Omental fat pad (tissue), 4 donors: ENCODE measurements around the gene SRPK1. TPM values are rescaled to one million over a fixed set of nuclear protein-coding genes. Genes with fewer than 3 reads are reported as not detected.

Experiments
- ATAC-seq: fragments of 150-250 bp; one replicate; pipeline ENCODE4 v1.9.1; 2016; ENCODE audit warnings: mild to moderate bottlenecking, moderate library complexity; ENCODE audit not compliant: low FRiP score
- DNase-seq: peaks from one replicate; pipeline ENCODE4 v3.0.0-alpha.2; 2019; ENCODE audit warnings: low spot score
- CTCF ChIP-seq, 3 donors: fragments of 450-650 bp; IDR thresholded peaks; one replicate each; pipeline ENCODE4 v1.5.1; 2016 to 2017; ENCODE audit warnings: antibody characterized with exemption in 3 of 3, mild to moderate bottlenecking in 3 of 3, moderate library complexity in 2 of 3
- total RNA-seq, 4 donors: library from RNA; depleted of rRNA; stranded (reverse); fragments of >200 nt; gene quantifications; one replicate each; pipeline ENCODE4 v1.1.0, GENCODE V29; 2016

The SRPK1 gene
- total RNA-seq, 4 donors from 2014 or later = 31.1 to 66.4 (median 48.6) TPM

- DNase-seq (no peak), ATAC-seq (no peak)
- no peak for TF ChIP-seq CTCF (IDR thresholded peaks at IDR 0.05)
These were observed 134.6 kb downstream of the SRPK1 start for GRCh38 chr6:35786272-35786671.

GRCh38 chr6:35784200-35784599 lies 136.7 kb downstream of the SRPK1 start:
- ATAC-seq (no peak), DNase-seq (no peak)
- TF ChIP-seq CTCF (IDR thresholded peaks at IDR 0.05) = no peak

Other genes with a start within 250 kb of the SRPK1 start
- 100 to 1,000 TPM; 257 to 722 (median 366) TPM for gene FKBP5, start 232.2 kb downstream of the SRPK1 start, total RNA-seq
- 1 to 10 TPM in 2 of 4 donors, under 1 TPM in 1, not detected in 1; 0.69 to 3.2 (median 1.2) TPM for gene ARMC12, start 184.1 kb downstream of the SRPK1 start, total RNA-seq
- gene CLPSL2, start 144.5 kb downstream of the SRPK1 start, total RNA-seq = not detected
- gene CLPSL1, start 140.1 kb downstream of the SRPK1 start, total RNA-seq = not detected
- not detected for gene CLPS, start 123.8 kb downstream of the SRPK1 start, total RNA-seq
- not detected for gene LHFPL5, start 115.7 kb downstream of the SRPK1 start, total RNA-seq
- gene SLC26A8, start 103.5 kb upstream of the SRPK1 start, total RNA-seq = 1 to 10 TPM in 1 of 4 donors, under 1 TPM in 3; 0.12 to 3.3 (median 0.54) TPM
- 100 to 1,000 TPM in 3 of 4 donors, 10 to 100 TPM in 1; 91.9 to 133 (median 117) TPM for gene MAPK14, start 106.7 kb upstream of the SRPK1 start, total RNA-seq
- 10 to 100 TPM; 10.9 to 27.5 (median 17.7) TPM for gene MAPK13, start 209.4 kb upstream of the SRPK1 start, total RNA-seq